HL-60 (cell line): ENCODE results near the gene TCFL5.
A peak's percentile ranks its signal among the peaks of the same experiment; 100 is the strongest.

Source experiments
- GABPA ChIP-seq: IDR thresholded peaks from 2 replicates; pipeline ENCODE4 v1.6.1; 2012; ENCODE audit warnings: low read depth
- POLR2AphosphoS5 ChIP-seq: IDR thresholded peaks from 2 replicates; pipeline ENCODE4 v1.6.1; 2012; ENCODE audit warnings: low read depth
- SPI1 ChIP-seq: IDR thresholded peaks from 2 replicates; pipeline ENCODE4 v1.6.1; 2012; ENCODE audit warnings: low read depth, mild to moderate bottlenecking, borderline replicate concordance
- TF ChIP-seq, protein P1 (sequence below): IDR thresholded peaks from one replicate; pipeline ENCODE4 v1.5.1; 2011; ENCODE audit warnings: low read length, control low read depth, inconsistent platforms; ENCODE audit not compliant: insufficient read depth
- TF ChIP-seq, protein P2 (sequence below): IDR thresholded peaks from 2 replicates; pipeline ENCODE4 v1.6.1; 2012; ENCODE audit warnings: low read depth; ENCODE audit not compliant: insufficient replicate concordance

DNA sequence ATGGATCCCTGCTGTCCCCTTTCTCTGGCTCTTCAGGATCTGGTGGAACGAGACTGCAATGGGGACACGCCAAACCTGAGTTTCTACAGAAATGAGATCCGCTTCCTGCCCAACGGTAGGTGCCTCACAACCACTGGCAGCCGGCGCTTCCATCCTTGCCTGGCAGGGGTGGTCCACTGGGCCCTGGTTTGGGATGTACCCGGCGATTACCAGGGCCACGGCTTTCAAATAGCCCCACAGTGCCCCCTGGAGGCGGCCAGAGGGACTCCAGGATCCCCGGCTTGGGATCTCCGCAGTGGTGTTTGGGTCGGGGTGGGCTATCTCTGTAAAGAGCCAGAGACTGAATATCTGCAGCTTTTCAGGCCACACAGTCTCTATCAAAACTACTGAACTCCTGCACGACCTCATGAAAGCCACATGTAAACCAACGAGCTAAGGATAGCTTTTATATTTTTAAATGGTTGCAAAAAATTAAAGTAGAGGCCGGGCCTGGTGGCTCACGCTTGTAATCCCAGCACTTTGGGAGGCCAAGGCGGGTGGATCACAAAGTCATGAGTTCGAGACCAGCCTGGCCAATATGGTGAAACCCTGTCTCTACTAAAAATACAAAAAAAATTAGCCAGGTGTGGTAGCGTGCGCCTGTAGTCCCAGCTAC, 53.3 kb downstream of the TCFL5 start:
- TF ChIP-seq, protein P1, sequence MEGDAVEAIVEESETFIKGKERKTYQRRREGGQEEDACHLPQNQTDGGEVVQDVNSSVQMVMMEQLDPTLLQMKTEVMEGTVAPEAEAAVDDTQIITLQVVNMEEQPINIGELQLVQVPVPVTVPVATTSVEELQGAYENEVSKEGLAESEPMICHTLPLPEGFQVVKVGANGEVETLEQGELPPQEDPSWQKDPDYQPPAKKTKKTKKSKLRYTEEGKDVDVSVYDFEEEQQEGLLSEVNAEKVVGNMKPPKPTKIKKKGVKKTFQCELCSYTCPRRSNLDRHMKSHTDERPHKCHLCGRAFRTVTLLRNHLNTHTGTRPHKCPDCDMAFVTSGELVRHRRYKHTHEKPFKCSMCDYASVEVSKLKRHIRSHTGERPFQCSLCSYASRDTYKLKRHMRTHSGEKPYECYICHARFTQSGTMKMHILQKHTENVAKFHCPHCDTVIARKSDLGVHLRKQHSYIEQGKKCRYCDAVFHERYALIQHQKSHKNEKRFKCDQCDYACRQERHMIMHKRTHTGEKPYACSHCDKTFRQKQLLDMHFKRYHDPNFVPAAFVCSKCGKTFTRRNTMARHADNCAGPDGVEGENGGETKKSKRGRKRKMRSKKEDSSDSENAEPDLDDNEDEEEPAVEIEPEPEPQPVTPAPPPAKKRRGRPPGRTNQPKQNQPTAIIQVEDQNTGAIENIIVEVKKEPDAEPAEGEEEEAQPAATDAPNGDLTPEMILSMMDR: peak; percentile 67
- no peak for TF ChIP-seq POLR2AphosphoS5
- TF ChIP-seq, protein P2, sequence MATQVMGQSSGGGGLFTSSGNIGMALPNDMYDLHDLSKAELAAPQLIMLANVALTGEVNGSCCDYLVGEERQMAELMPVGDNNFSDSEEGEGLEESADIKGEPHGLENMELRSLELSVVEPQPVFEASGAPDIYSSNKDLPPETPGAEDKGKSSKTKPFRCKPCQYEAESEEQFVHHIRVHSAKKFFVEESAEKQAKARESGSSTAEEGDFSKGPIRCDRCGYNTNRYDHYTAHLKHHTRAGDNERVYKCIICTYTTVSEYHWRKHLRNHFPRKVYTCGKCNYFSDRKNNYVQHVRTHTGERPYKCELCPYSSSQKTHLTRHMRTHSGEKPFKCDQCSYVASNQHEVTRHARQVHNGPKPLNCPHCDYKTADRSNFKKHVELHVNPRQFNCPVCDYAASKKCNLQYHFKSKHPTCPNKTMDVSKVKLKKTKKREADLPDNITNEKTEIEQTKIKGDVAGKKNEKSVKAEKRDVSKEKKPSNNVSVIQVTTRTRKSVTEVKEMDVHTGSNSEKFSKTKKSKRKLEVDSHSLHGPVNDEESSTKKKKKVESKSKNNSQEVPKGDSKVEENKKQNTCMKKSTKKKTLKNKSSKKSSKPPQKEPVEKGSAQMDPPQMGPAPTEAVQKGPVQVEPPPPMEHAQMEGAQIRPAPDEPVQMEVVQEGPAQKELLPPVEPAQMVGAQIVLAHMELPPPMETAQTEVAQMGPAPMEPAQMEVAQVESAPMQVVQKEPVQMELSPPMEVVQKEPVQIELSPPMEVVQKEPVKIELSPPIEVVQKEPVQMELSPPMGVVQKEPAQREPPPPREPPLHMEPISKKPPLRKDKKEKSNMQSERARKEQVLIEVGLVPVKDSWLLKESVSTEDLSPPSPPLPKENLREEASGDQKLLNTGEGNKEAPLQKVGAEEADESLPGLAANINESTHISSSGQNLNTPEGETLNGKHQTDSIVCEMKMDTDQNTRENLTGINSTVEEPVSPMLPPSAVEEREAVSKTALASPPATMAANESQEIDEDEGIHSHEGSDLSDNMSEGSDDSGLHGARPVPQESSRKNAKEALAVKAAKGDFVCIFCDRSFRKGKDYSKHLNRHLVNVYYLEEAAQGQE: no peak
- TF ChIP-seq GABPA: no peak
- no peak for TF ChIP-seq SPI1
